GM15510 (cell line): ENCODE results near the gene LY6G5B.

Source experiments
- POLR2A ChIP-seq: IDR thresholded peaks from 3 replicates; pipeline ENCODE4 v1.6.1; 2011; ENCODE audit warnings: borderline replicate concordance; ENCODE audit not compliant: insufficient read length; ENCODE audit errors: extremely low read depth

The LY6G5B gene

GRCh38 chr6:31636698-31637596 is 32.8 kb upstream of the LY6G5B start:
- TF ChIP-seq POLR2A = no peak

GRCh38 chr6:31639043-31639442 is 30.7 kb upstream of the LY6G5B start:
- no peak for TF ChIP-seq POLR2A

GRCh38 chr6:31639449-31639861 is 30.3 kb upstream of the LY6G5B start:
- TF ChIP-seq POLR2A = no peak

- TF ChIP-seq POLR2A = no peak
These were observed 29.2 kb upstream of the LY6G5B start for GRCh38 chr6:31640612-31641011.

GRCh38 chr6:31641370-31641769 is 28.4 kb upstream of the LY6G5B start:
- no peak for TF ChIP-seq POLR2A

GRCh38 chr6:31642798-31643570 is 26.8 kb upstream of the LY6G5B start:
- no peak for TF ChIP-seq POLR2A

- no peak for TF ChIP-seq POLR2A
These were observed 25.8 kb upstream of the LY6G5B start for GRCh38 chr6:31643818-31644454.

GRCh38 chr6:31645325-31645724 is 24.5 kb upstream of the LY6G5B start:
- TF ChIP-seq POLR2A = no peak

GRCh38 chr6:31651602-31652191 is 18.1 kb upstream of the LY6G5B start:
- no peak for TF ChIP-seq POLR2A

- TF ChIP-seq POLR2A = peak; percentile 4
These were observed 16.7 kb upstream of the LY6G5B start for GRCh38 chr6:31652925-31653724.

GRCh38 chr6:31654574-31655348 is 15.0 kb upstream of the LY6G5B start:
- TF ChIP-seq POLR2A = no peak

GRCh38 chr6:31655349-31656237 is 14.2 kb upstream of the LY6G5B start, which contains the start of gene APOM:
TSS of gene APOM (plus strand) at chr6:31655894. CDS start at chr6:31655967, 73 bp downstream.
- TF ChIP-seq POLR2A = no peak
